ENCODE measurements around the gene SART1.

- TF ChIP-seq CTCF (IDR thresholded peaks at IDR 0.05) = no peak
- no peak for TF ChIP-seq POLR2A (IDR thresholded peaks at IDR 0.05)
- no peak for TF ChIP-seq POLR2AphosphoS5 (IDR thresholded peaks at IDR 0.05)
Observed at GRCh38 chr11:65916391-65916790, 45.1 kb upstream of the SART1 start.
